IPS-18c (cell line): ENCODE data around the gene LMAN1.

ENCODE experiments used
- H3K4me3 ChIP-seq: 2 replicates; pipeline ENCODE4 v1.7.0; 2013; ENCODE audit warnings: low read depth, mild to moderate bottlenecking, low read length, moderate library complexity; ENCODE audit not compliant: insufficient read depth
- H3K9me3 ChIP-seq: one replicate; pipeline ENCODE4 v1.6.1; 2013; ENCODE audit warnings: mild to moderate bottlenecking, low read length, moderate library complexity; ENCODE audit not compliant: control insufficient read depth, insufficient read depth

LMAN1 gene

GRCh38 chr18:59279193-59279592 lies 79.9 kb downstream of the LMAN1 start:
- no peak overlapping the region for H3K4me3 ChIP-seq

GRCh38 chr18:59278793-59279192 lies 80.3 kb downstream of the LMAN1 start:
- no peaks in the 10 kb centered on the region for H3K9me3 ChIP-seq
- no peak overlapping the region for H3K4me3 ChIP-seq

More at GRCh38 chr18:59279193-59279592, 79.9 kb downstream of the LMAN1 start:
- H3K9me3 ChIP-seq = no peaks in the 10 kb centered on the region
